ENCODE measurements around the gene POP4. TPM values are rescaled to one million over a fixed set of nuclear protein-coding genes. Genes with fewer than 3 reads are reported as not detected.
A peak's percentile ranks its signal among the peaks of the same experiment; 100 is the strongest.

Gene POP4
- total and polyA plus RNA-seq, 9 of the 15 experiments (the other 6 are each of a cell fraction or from before 2014, with no cell fraction given), result 42.1 to 128 (median 99.0) TPM

GRCh38 chr19:29662604-29663404 is 56.7 kb downstream of the POP4 start (continued):
- TF ChIP-seq AFF1 (IDR thresholded peaks at IDR 0.05; ENCODE audit: low read depth in 1 of 2, partially characterized antibody in 2 of 2) (peak in 1 of 2 experiments; percentile 44), CHD1 (IDR thresholded peaks at IDR 0.05; ENCODE audit: low read length) (no peak), TAF1 (IDR thresholded peaks at IDR 0.05; ENCODE audit: control insufficient read depth, extremely low read depth, insufficient read depth, low read length, severe bottlenecking) (no peak), ZNF253 (CRISPR knock-in tag; conservative IDR thresholded peaks at IDR 0.05) (no peak), SAFB (IDR thresholded peaks at IDR 0.05; ENCODE audit: borderline replicate concordance, low read depth, low read length) (no peak), FOXA1 (IDR thresholded peaks at IDR 0.05; ENCODE audit: borderline replicate concordance) (no peak), MAZ (CRISPR knock-in tag; conservative IDR thresholded peaks at IDR 0.05 in 1 of 2, IDR thresholded peaks at IDR 0.05 in 1 of 2) (peak; percentile 9 to 72; a peak in 1 of 4 replicates), MXI1 (IDR thresholded peaks at IDR 0.05; ENCODE audit: low read depth, low read length) (no peak), NFRKB (IDR thresholded peaks at IDR 0.05; ENCODE audit: low read depth) (0 out of 2 replicates have a peak, but pooled peaks have one; percentile 43), JUN (IDR thresholded peaks at IDR 0.05; ENCODE audit: borderline replicate concordance, low read depth, low read length) (peak; percentile 71), JUN (CRISPR knock-in tag; IDR thresholded peaks at IDR 0.05; ENCODE audit: borderline replicate concordance) (no peak), TOE1 (IDR thresholded peaks at IDR 0.05; ENCODE audit: borderline replicate concordance) (peak; percentile 77; the same call in 1 of the 2 replicates), TOE1 (CRISPR knock-in tag; IDR thresholded peaks at IDR 0.05; ENCODE audit: borderline replicate concordance, low read depth) (no peak), EGR1 (conservative IDR thresholded peaks at IDR 0.05) (no peak), RFX1 (IDR thresholded peaks at IDR 0.05) (no peak), BHLHE40 (IDR thresholded peaks at IDR 0.05; ENCODE audit: low read length) (peak; percentile 47; the same call in 1 of the 2 replicates), KDM5B (IDR thresholded peaks at IDR 0.05; ENCODE audit: insufficient replicate concordance, low read depth, low read length) (no peak), MTA3 (IDR thresholded peaks at IDR 0.05; ENCODE audit: borderline replicate concordance) (peak; percentile 44; the same call in 1 of the 2 replicates), KHSRP (IDR thresholded peaks at IDR 0.05) (no peak), ZNF583 (CRISPR knock-in tag; IDR thresholded peaks at IDR 0.05) (peak; percentile 60), RHOXF2B (CRISPR knock-in tag; conservative IDR thresholded peaks at IDR 0.05) (no peak), ZNF232 (CRISPR knock-in tag; IDR thresholded peaks at IDR 0.05) (no peak), SMARCA4 (IDR thresholded peaks at IDR 0.05) (peak; percentile 57; the same call in 1 of the 2 replicates), ELF2 (CRISPR knock-in tag; IDR thresholded peaks at IDR 0.05) (no peak), SMARCC2 (IDR thresholded peaks at IDR 0.05; ENCODE audit: low read depth) (0 out of 2 replicates have a peak, but pooled peaks have one; percentile 38)

Data from K562 (cell line).